GM12878 (cell line): ENCODE data around the gene COL23A1. TPM values are rescaled to one million over a fixed set of nuclear protein-coding genes. Genes with fewer than 3 reads are reported as not detected.

Experiments
- ATAC-seq: fragments of 200-7000 bp; cut with Tn5 transposase; 3 replicates; pipeline ENCODE4 v1.9.1; 2020; ENCODE audit warnings: mild to moderate bottlenecking, moderate library complexity
- BruUV-seq: library from RNA; stranded (reverse); fragments of 400-500 nt; replicated peaks from 2 replicates; lab custom pipeline; 2021; lab: Mats Ljungman, UMichigan
- CTCF ChIA-PET: fragments of 300-600 bp; sonication (Branson Sonifier 250); formaldehyde crosslinking; extraction: SDS; loops from one replicate; lab custom pipeline; 2021; ENCODE audit warnings: inconsistent platforms; lab: Yijun Ruan, JAX
- POLR2A ChIA-PET: fragments of 350-600 bp; formaldehyde crosslinking; extraction: SDS; loops from one replicate; lab custom pipeline; 2021; ENCODE audit warnings: inconsistent platforms; lab: Charles Lee
- RAD21 ChIA-PET: fragments of 300-600 bp; sonication (Branson Sonifier 250); formaldehyde crosslinking; loops from one replicate; lab custom pipeline; 2023; ENCODE audit warnings: antibody characterized with exemption; ENCODE audit not compliant: unreplicated experiment; lab: Charles Lee
- SMC1A ChIA-PET: fragments of 300-600 bp; sonication (Branson Sonifier 250); formaldehyde crosslinking; loops from one replicate; lab custom pipeline; 2023; ENCODE audit not compliant: unreplicated experiment, uncharacterized antibody; lab: Charles Lee
- DNase-seq: peaks from one replicate; pipeline ENCODE4 v3.0.0-alpha.2; 2011; ENCODE audit warnings: low read depth, low spot score
- FAIRE-seq: peaks from 3 replicates; lab custom pipeline; 2011; peaks lifted over from hg19 to GRCh38; lab: Jason Lieb, UNC
- H2AFZ ChIP-seq: 2 replicates; pipeline ENCODE4 v1.6.0; 2011; ENCODE audit warnings: low read depth, low read length, control low read depth; ENCODE audit not compliant: control insufficient read depth
- H3K27ac ChIP-seq: 2 replicates; pipeline ENCODE4 v1.5.1; 2011; ENCODE audit warnings: control low read depth; ENCODE audit not compliant: control insufficient read depth, insufficient read depth
- H3K27me3 ChIP-seq, 2 experiments: replicated peaks in 1 of 2; 2 replicates each; pipeline versions ENCODE4 v1.6.0 to v1.6.1; 2011; ENCODE audit warnings: low read length in 1 of 2; ENCODE audit not compliant: control insufficient read depth in 2 of 2, insufficient read depth in 2 of 2
- H3K36me3 ChIP-seq, 2 experiments: 2 replicates each; pipeline ENCODE4 v1.5.1; 2011; ENCODE audit warnings: low read length in 1 of 2; ENCODE audit not compliant: control insufficient read depth in 2 of 2, insufficient read depth in 2 of 2
- H3K4me1 ChIP-seq: 2 replicates; pipeline ENCODE4 v1.6.1; 2011; ENCODE audit warnings: mild to moderate bottlenecking, low read length, moderate library complexity, mixed read lengths; ENCODE audit not compliant: control insufficient read depth, insufficient read depth
- H3K4me2 ChIP-seq: 2 replicates; pipeline ENCODE4 v1.6.0; 2011; ENCODE audit warnings: control low read depth; ENCODE audit not compliant: control insufficient read depth, insufficient read depth
- H3K4me3 ChIP-seq: fragments of 200-600 bp; sonication (generic); 2 replicates; pipeline ENCODE4 v1.5.1; 2016
- H3K79me2 ChIP-seq: 2 replicates; pipeline ENCODE4 v1.6.0; 2011; ENCODE audit warnings: low read length; ENCODE audit not compliant: control insufficient read depth, insufficient read depth
- H3K9ac ChIP-seq: 2 replicates; pipeline ENCODE4 v1.8.0; 2011; ENCODE audit warnings: low read length, control low read depth, mixed read lengths; ENCODE audit not compliant: control insufficient read depth, insufficient read depth
- H3K9me3 ChIP-seq: replicated peaks from 3 replicates; pipeline ENCODE4 v1.5.1; 2011; ENCODE audit warnings: mild to moderate bottlenecking, low read length; ENCODE audit not compliant: control insufficient read depth, insufficient read depth
- H4K20me1 ChIP-seq: 2 replicates; pipeline ENCODE4 v1.6.0; 2011; ENCODE audit not compliant: control insufficient read depth, insufficient read depth
- ELK1 ChIP-seq: IDR thresholded peaks from 2 replicates; pipeline ENCODE4 v1.6.1; 2012; ENCODE audit warnings: low read depth, low read length, improper control_type of control experiment
- GABPA ChIP-seq: IDR thresholded peaks from 2 replicates; pipeline ENCODE4 v1.6.1; 2014; ENCODE audit warnings: antibody characterized with exemption, low read depth, mild to moderate bottlenecking, inconsistent platforms
- HCFC1 ChIP-seq: fragments of 150-350 bp; IDR thresholded peaks from 2 replicates; pipeline ENCODE4 v1.6.1; 2014; ENCODE audit warnings: low read length
- NBN ChIP-seq: fragments of 450-650 bp; IDR thresholded peaks from 2 replicates; pipeline ENCODE4 v1.6.1; 2016
- NR2F1 ChIP-seq: fragments of 450-650 bp; conservative IDR thresholded peaks from 2 replicates; pipeline ENCODE4 v1.6.1; 2017; ENCODE audit warnings: mild to moderate bottlenecking
- ZNF24 ChIP-seq: fragments of 450-650 bp; IDR thresholded peaks from 2 replicates; pipeline ENCODE4 v1.6.1; 2017; ENCODE audit warnings: antibody characterized with exemption, mild to moderate bottlenecking
- WGBS: methylation state at CpG from one replicate; pipeline ENCODE4 v1.1.6; 2016; ENCODE audit warnings: low lambda C conversion rate; ENCODE audit not compliant: insufficient replicate concordance, insufficient coverage; ENCODE audit errors: missing lambda C conversion rate; 5-methylcytosine and 5-hydroxymethylcytosine counted together
- in situ Hi-C: fragments of 300-500 bp; cut with MboI; formaldehyde crosslinking; loops from 9 replicates; pipeline ENCODE4 v1.14.3; 2018; ENCODE audit warnings: mixed read lengths
- intact Hi-C: fragments of 100-400 bp; cut with micrococcal nuclease; formaldehyde crosslinking; loops from one replicate; pipeline ENCODE4 v1.14.2; 2022; ENCODE audit not compliant: unreplicated experiment
- polyA plus RNA-seq, 11 experiments: library from polyadenylated mRNA; depleted of rRNA in 4 of 11; unstranded in 6 of 11; stranded (reverse) in 5 of 11; fragments of >200 nt; fragmentation: Nextera tagmentation in 4 of 11; fragmentation: Illumina TruSeq in 1 of 11; extraction: Ambion mirVana in 4 of 11; extraction: Trizol in 1 of 11; gene quantifications; 1 replicate in 1 of 11; 2 replicates in 10 of 11; pipeline versions ENCODE4 v1.2.1 to v1.2.3, GENCODE V29; 2011 to 2016; ENCODE audit warnings: inconsistent platforms in 2 of 11, missing spikeins in 2 of 11, low read depth in 1 of 11
- total RNA-seq, 4 experiments: library from RNA; depleted of rRNA in 3 of 4; stranded (reverse); fragments of >200 nt in 3 of 4; fragmentation: Illumina TruSeq in 1 of 4; extraction: Trizol in 1 of 4; gene quantifications; 2 replicates each; pipeline versions ENCODE4 v1.2.1 to v1.2.3, GENCODE V29; 2013 to 2021

The COL23A1 gene
- total and polyA plus RNA-seq, 10 of the 15 experiments (the other 5 are each of a cell fraction or from before 2014, with no cell fraction given): 0.03 to 0.83 (median 0.09) TPM; not detected in 5

- BruUV-seq: no TSS peak
- TF ChIP-seq NR2F1 (no peak), NBN (no peak), HCFC1 (no peak), ZNF24 (no peak), ELK1 (no peak), GABPA (no peak)
- TF ChIP-seq, all 136 proteins: peak for 0
Measured at GRCh38 chr5:178235588-178235974, 354.6 kb downstream of the COL23A1 start.

More at GRCh38 chr5:178235588-178235974, 354.6 kb downstream of the COL23A1 start:
- in situ Hi-C loops: no loop called here
- peaks cover 16% of the 10 kb centered on the region for H3K79me2 ChIP-seq
- DNase-seq (no peak), ATAC-seq (no peak), FAIRE-seq (no peak)
- CTCF ChIA-PET: interaction anchor here (0.7 to 1.4 kb wide), 14 partner anchors 11 to 1261 kb away, joined by 3 to 6 read pairs (median 3); partner anchors contain the start of gene HNRNPAB
- no peaks in the 10 kb centered on the region for H3K9me3 ChIP-seq
- H3K36me3 ChIP-seq: no peaks in the 10 kb centered on the region; a peak in 2 of 4 replicates
- no peak overlapping the region for H3K4me3 ChIP-seq
- intact Hi-C loops: loop anchor here (2.0 to 5.0 kb wide), 2 partner anchors 315 to 1257 kb away; no protein-coding TSS in a partner anchor
- H4K20me1 ChIP-seq: no peaks in the 10 kb centered on the region
- 42% methylated on average over 3 of the region's 3 CpGs for WGBS
- H2AFZ ChIP-seq: no peak overlapping the region
- H3K27ac ChIP-seq: no peak overlapping the region
- H3K4me1 ChIP-seq: peaks cover 51% of the 10 kb centered on the region
- no peak overlapping the region for H3K4me2 ChIP-seq
- RAD21 ChIA-PET: interaction anchor here (0.6 to 1.0 kb wide), 2 partner anchors 65 to 226 kb away, joined by 3 read pairs; no protein-coding TSS in a partner anchor
- H3K27me3 ChIP-seq: no peaks in the 10 kb centered on the region
- H3K9ac ChIP-seq: no peak overlapping the region
- SMC1A ChIA-PET: interaction anchor here (1.0 to 1.8 kb wide), 2 partner anchors 23 to 317 kb away, joined by 3 to 4 read pairs; no protein-coding TSS in a partner anchor
- POLR2A ChIA-PET: no interaction called here
